HL-60 (cell line): Measurements from ENCODE around the gene FXR2.

Experiments used
- DNase-seq, 2 experiments: peaks; one replicate each; pipeline ENCODE4 v3.0.0-alpha.2; 2010 to 2020; ENCODE audit warnings: low read depth in 1 of 2, low spot score in 1 of 2
- H3K27ac ChIP-seq: fragments of 250-450 bp; sonication (Bioruptor Pico); replicated peaks from 2 replicates; pipeline ENCODE4 v1.5.1; 2020; ENCODE audit warnings: mild to moderate bottlenecking, moderate library complexity
- H3K27me3 ChIP-seq: fragments of 250-450 bp; sonication (Bioruptor Pico); 2 replicates; pipeline ENCODE4 v1.5.1; 2021; ENCODE audit warnings: mild to moderate bottlenecking, moderate library complexity; ENCODE audit not compliant: insufficient read depth, poor library complexity, severe bottlenecking
- H3K4me3 ChIP-seq: replicated peaks from 2 replicates; pipeline ENCODE4 v1.5.1; 2011; ENCODE audit warnings: mild to moderate bottlenecking, control low read depth, low read length; ENCODE audit not compliant: insufficient read depth
- CTCF ChIP-seq: IDR thresholded peaks from one replicate; pipeline ENCODE4 v1.5.1; 2011; ENCODE audit warnings: low read length, control low read depth, inconsistent platforms; ENCODE audit not compliant: insufficient read depth
- GABPA ChIP-seq: IDR thresholded peaks from 2 replicates; pipeline ENCODE4 v1.6.1; 2012; ENCODE audit warnings: low read depth
- POLR2AphosphoS5 ChIP-seq: IDR thresholded peaks from 2 replicates; pipeline ENCODE4 v1.6.1; 2012; ENCODE audit warnings: low read depth
- REST ChIP-seq: IDR thresholded peaks from 2 replicates; pipeline ENCODE4 v1.6.1; 2012; ENCODE audit warnings: low read depth; ENCODE audit not compliant: insufficient replicate concordance
- SPI1 ChIP-seq: IDR thresholded peaks from 2 replicates; pipeline ENCODE4 v1.6.1; 2012; ENCODE audit warnings: low read depth, mild to moderate bottlenecking, borderline replicate concordance

The FXR2 gene

GRCh38 chr17:7652388-7653356 is 38.0 kb upstream of the FXR2 start:
- H3K4me3 ChIP-seq, result no peak overlapping the region
- no peak overlapping the region for H3K27ac ChIP-seq
- TF ChIP-seq REST (no peak), GABPA (no peak)
- no peaks in the 10 kb centered on the region for H3K27me3 ChIP-seq
- no peak for DNase-seq

- DNase-seq, result no peak
- TF ChIP-seq REST (no peak), POLR2AphosphoS5 (no peak), GABPA (no peak), SPI1 (no peak), CTCF (no peak)
- no peak overlapping the region for H3K27ac ChIP-seq
- H3K27me3 ChIP-seq, result no peaks in the 10 kb centered on the region
- H3K4me3 ChIP-seq, result no peak overlapping the region
Observed at GRCh38 chr17:7651665-7652387, 37.1 kb upstream of the FXR2 start.

GRCh38 chr17:7651097-7651664 is 36.5 kb upstream of the FXR2 start:
- Histone ChIP-seq H3K4me3 (no peak overlapping the region), H3K27me3 (no peaks in the 10 kb centered on the region), H3K27ac (no peak overlapping the region)
- TF ChIP-seq CTCF (no peak), REST (no peak), SPI1 (no peak), POLR2AphosphoS5 (no peak), GABPA (no peak)
- DNase-seq, result no peak
